MCF 10A (cell line): ENCODE results near the gene PLEK2. TPM values are rescaled to one million over a fixed set of nuclear protein-coding genes. Genes with fewer than 3 reads are reported as not detected.

Experiments used
- BruUV-seq: library from RNA; stranded (reverse); fragments of 400-500 nt; replicated peaks from 2 replicates; lab custom pipeline; 2021; lab: Mats Ljungman, UMichigan
- CTCF ChIA-PET: fragments of 300-600 bp; sonication (Branson Sonifier 250); formaldehyde crosslinking; extraction: SDS; loops from one replicate; lab custom pipeline; 2021; ENCODE audit warnings: antibody characterized with exemption, inconsistent platforms; lab: Yijun Ruan, JAX
- POLR2A ChIA-PET: fragments of 300-600, 350-650 bp; sonication (Branson Sonifier 250); formaldehyde crosslinking; extraction: SDS; loops from one replicate; lab custom pipeline; 2020; ENCODE audit warnings: antibody characterized with exemption, inconsistent platforms; lab: Yijun Ruan, JAX
- DNase-seq: peaks from one replicate; pipeline ENCODE4 v3.0.0-alpha.2; 2018; ENCODE audit not compliant: unreplicated experiment
- H3K27ac Mint-ChIP-seq: one replicate; pipeline ENCODE4 v1.8.0; 2022; ENCODE audit warnings: mild to moderate bottlenecking, low read depth, mixed read lengths; ENCODE audit not compliant: unreplicated experiment
- H3K27me3 Mint-ChIP-seq: one replicate; pipeline ENCODE4 v1.8.0; 2022; ENCODE audit warnings: mixed read lengths; ENCODE audit not compliant: insufficient read depth, unreplicated experiment
- H3K36me3 Mint-ChIP-seq: one replicate; pipeline ENCODE4 v1.8.0; 2022; ENCODE audit warnings: mild to moderate bottlenecking, moderate library complexity, mixed read lengths; ENCODE audit not compliant: insufficient read depth, unreplicated experiment
- H3K4me1 Mint-ChIP-seq: one replicate; pipeline ENCODE4 v1.8.0; 2022; ENCODE audit warnings: mixed read lengths; ENCODE audit not compliant: insufficient read depth, unreplicated experiment
- H3K4me3 Mint-ChIP-seq: one replicate; pipeline ENCODE4 v1.8.0; 2022; ENCODE audit warnings: mild to moderate bottlenecking, moderate library complexity, mixed read lengths; ENCODE audit not compliant: unreplicated experiment
- H3K9me3 Mint-ChIP-seq: one replicate; pipeline ENCODE4 v1.8.0; 2022; ENCODE audit warnings: mixed read lengths; ENCODE audit not compliant: unreplicated experiment
- intact Hi-C: fragments of 100-400 bp; cut with micrococcal nuclease; formaldehyde crosslinking; loops from 2 replicates; pipeline ENCODE4 v1.14.1; 2022
- total RNA-seq: library from RNA; stranded (reverse); gene quantifications from 2 replicates; pipeline ENCODE4 v1.2.3, GENCODE V29; 2022
- TF ChIP-seq, protein P1 (sequence below): fragments of 200-600 bp; IDR thresholded peaks from one replicate; pipeline ENCODE4 v1.8.0; 2022; ENCODE audit warnings: antibody characterized with exemption, mild to moderate bottlenecking; ENCODE audit not compliant: unreplicated experiment

PLEK2 gene
- total RNA-seq, 1 experiment from 2014 or later: 39.9 TPM

DNA sequence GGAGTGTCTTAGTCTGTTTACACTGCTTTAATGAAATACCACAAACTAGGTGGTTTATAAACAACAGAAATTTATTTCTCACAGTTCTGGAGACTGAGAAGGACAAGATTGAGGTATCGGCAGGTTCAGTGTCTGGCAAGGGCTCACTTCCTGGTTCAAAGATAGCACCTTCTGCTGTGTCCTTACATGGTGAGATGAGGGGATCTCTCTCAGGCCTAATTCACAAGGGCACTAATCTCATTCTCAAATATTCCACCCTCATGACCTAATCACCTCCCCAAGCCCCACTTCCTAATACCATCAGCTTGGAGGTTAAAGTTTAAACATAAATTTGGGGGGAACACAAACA lies 35.0 kb upstream of the PLEK2 start:
- H3K27ac Mint-ChIP-seq: no peak overlapping the region
- no peaks in the 10 kb centered on the region for H3K27me3 Mint-ChIP-seq
- DNase-seq: no peak
- POLR2A ChIA-PET: no interaction called here
- peaks cover 9% of the 10 kb centered on the region for H3K9me3 Mint-ChIP-seq
- BruUV-seq: no TSS peak
- H3K36me3 Mint-ChIP-seq: no peaks in the 10 kb centered on the region
- intact Hi-C loops: loop anchor here (5.0 kb wide), 1 partner anchor 125 kb away; no protein-coding TSS in a partner anchor
- TF ChIP-seq, protein P1, sequence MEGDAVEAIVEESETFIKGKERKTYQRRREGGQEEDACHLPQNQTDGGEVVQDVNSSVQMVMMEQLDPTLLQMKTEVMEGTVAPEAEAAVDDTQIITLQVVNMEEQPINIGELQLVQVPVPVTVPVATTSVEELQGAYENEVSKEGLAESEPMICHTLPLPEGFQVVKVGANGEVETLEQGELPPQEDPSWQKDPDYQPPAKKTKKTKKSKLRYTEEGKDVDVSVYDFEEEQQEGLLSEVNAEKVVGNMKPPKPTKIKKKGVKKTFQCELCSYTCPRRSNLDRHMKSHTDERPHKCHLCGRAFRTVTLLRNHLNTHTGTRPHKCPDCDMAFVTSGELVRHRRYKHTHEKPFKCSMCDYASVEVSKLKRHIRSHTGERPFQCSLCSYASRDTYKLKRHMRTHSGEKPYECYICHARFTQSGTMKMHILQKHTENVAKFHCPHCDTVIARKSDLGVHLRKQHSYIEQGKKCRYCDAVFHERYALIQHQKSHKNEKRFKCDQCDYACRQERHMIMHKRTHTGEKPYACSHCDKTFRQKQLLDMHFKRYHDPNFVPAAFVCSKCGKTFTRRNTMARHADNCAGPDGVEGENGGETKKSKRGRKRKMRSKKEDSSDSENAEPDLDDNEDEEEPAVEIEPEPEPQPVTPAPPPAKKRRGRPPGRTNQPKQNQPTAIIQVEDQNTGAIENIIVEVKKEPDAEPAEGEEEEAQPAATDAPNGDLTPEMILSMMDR: no peak
- CTCF ChIA-PET: interaction anchor here (1.3 to 2.9 kb wide), 3 partner anchors 11 to 112 kb away, joined by 4 to 13 read pairs (median 4); no protein-coding TSS in a partner anchor
- peaks cover 7% of the 10 kb centered on the region for H3K4me1 Mint-ChIP-seq
- H3K4me3 Mint-ChIP-seq: no peak overlapping the region

DNA sequence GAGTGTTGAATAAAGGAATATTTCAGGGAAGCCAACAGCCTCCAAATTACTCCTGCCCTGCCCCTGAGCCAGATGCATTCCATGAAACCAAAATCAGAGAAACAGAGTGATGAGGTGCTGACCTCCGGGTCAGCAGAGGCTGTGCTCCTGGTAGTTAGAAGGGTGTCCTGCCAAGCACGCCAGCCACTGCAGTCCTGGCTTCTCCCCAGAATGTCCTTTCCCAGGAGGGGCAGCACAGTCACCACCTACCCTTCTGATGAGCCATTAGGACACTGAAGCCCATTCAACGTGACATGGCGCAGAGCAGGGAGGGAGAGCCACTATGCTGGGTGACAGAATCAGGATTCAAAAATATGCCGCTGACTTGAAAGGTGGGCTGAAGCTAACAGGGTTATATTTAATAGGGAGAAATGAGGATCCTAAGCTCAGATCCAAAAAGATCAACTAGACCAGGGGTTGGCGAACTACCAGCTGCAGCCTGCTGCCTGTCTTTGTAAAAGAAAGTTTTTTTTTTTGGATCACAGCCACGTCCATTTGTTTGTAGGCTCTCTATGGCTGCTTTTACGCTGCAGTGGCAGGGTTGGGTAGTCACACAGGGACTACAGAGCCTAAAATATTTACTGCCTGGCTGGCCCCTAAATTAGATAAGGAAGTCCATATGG lies 34.5 kb upstream of the PLEK2 start:
- Mint-ChIP-seq H3K4me1 (peaks cover 7% of the 10 kb centered on the region), H3K4me3 (no peak overlapping the region), H3K27me3 (no peaks in the 10 kb centered on the region), H3K27ac (no peak overlapping the region), H3K36me3 (no peaks in the 10 kb centered on the region), H3K9me3 (peaks cover 9% of the 10 kb centered on the region)
- no TSS peak for BruUV-seq
- TF ChIP-seq, protein P1: no peak
- ChIA-PET POLR2A (interaction anchor here (0.6 to 1.1 kb wide), 2 partner anchors 18 to 837 kb away, joined by 4 read pairs; no protein-coding TSS in a partner anchor), CTCF (interaction anchor here (1.1 to 2.9 kb wide), 4 partner anchors 12 to 112 kb away, joined by 4 to 13 read pairs (median 4); no protein-coding TSS in a partner anchor)
- no peak for DNase-seq
- intact Hi-C loops: loop anchor here (5.0 kb wide), 1 partner anchor 126 kb away; no protein-coding TSS in a partner anchor

- no peak for DNase-seq
- H3K4me1 Mint-ChIP-seq: peaks cover 7% of the 10 kb centered on the region
- ChIA-PET POLR2A (no interaction called here), CTCF (interaction anchor here (0.9 to 1.3 kb wide), 2 partner anchors 13 to 18 kb away, joined by 3 to 6 read pairs; no protein-coding TSS in a partner anchor)
- H3K27me3 Mint-ChIP-seq: peaks cover 7% of the 10 kb centered on the region
- intact Hi-C loops: no loop called here
- H3K4me3 Mint-ChIP-seq: no peak overlapping the region
- H3K27ac Mint-ChIP-seq: no peak overlapping the region
- TF ChIP-seq, protein P1: no peak
- no peaks in the 10 kb centered on the region for H3K9me3 Mint-ChIP-seq
- no peaks in the 10 kb centered on the region for H3K36me3 Mint-ChIP-seq
- BruUV-seq: no TSS peak
Measured at GRCh38 chr14:67444395-67444794, 32.4 kb upstream of the PLEK2 start.

GRCh38 chr14:67442139-67442906 lies 30.4 kb upstream of the PLEK2 start:
- ChIA-PET POLR2A (interaction anchor here (0.6 to 1.2 kb wide), 2 partner anchors 11 to 64 kb away, joined by 3 to 4 read pairs; no protein-coding TSS in a partner anchor), CTCF (interaction anchor here (0.8 kb wide), 1 partner anchor 225 kb away, joined by 3 read pairs; no protein-coding TSS in a partner anchor)
- no peak overlapping the region for H3K4me3 Mint-ChIP-seq
- intact Hi-C loops: no loop called here
- H3K9me3 Mint-ChIP-seq: no peaks in the 10 kb centered on the region
- TF ChIP-seq, protein P1: no peak
- H3K27ac Mint-ChIP-seq: no peak overlapping the region
- BruUV-seq: no TSS peak
- peaks cover 12% of the 10 kb centered on the region for H3K27me3 Mint-ChIP-seq
- no peaks in the 10 kb centered on the region for H3K36me3 Mint-ChIP-seq
- no peak for DNase-seq
- peaks cover 7% of the 10 kb centered on the region for H3K4me1 Mint-ChIP-seq
